Ectodermal cell (in vitro differentiated cells): Measurements from ENCODE around the gene TBXA2R.

Experiments used
- H3K27ac ChIP-seq: 2 replicates; pipeline ENCODE4 v1.7.0; 2013; ENCODE audit warnings: mild to moderate bottlenecking, low read depth, low read length; ENCODE audit not compliant: insufficient read depth, poor library complexity, severe bottlenecking
- H3K27me3 ChIP-seq: 2 replicates; pipeline ENCODE4 v1.7.0; 2013; ENCODE audit warnings: mild to moderate bottlenecking, low read length; ENCODE audit not compliant: insufficient read depth, control insufficient read depth, poor library complexity, severe bottlenecking
- H3K36me3 ChIP-seq: one replicate; pipeline ENCODE4 v1.7.0; 2013; ENCODE audit warnings: low read length; ENCODE audit not compliant: control insufficient read depth, insufficient read depth
- H3K4me1 ChIP-seq: one replicate; pipeline ENCODE4 v1.7.0; 2013; ENCODE audit warnings: low read length; ENCODE audit not compliant: control insufficient read depth, insufficient read depth
- H3K4me3 ChIP-seq: 2 replicates; pipeline ENCODE4 v1.7.0; 2013; ENCODE audit warnings: low read depth, low read length, control low read depth; ENCODE audit not compliant: insufficient read depth
- H3K9me3 ChIP-seq: 2 replicates; pipeline ENCODE4 v1.7.0; 2013; ENCODE audit warnings: mild to moderate bottlenecking, low read length, moderate library complexity; ENCODE audit not compliant: control insufficient read depth
- WGBS, 2 experiments: methylation state at CpG; one replicate each; pipeline ENCODE4 v1.1.7; 2013; ENCODE audit warnings: missing lambda C conversion rate in 2 of 2; 5-methylcytosine and 5-hydroxymethylcytosine counted together

Gene TBXA2R

GRCh38 chr19:3578390-3578789, 28.3 kb downstream of the TBXA2R start:
- H3K27ac ChIP-seq: no peak overlapping the region
- peaks cover 38% of the 10 kb centered on the region for H3K27me3 ChIP-seq
- H3K9me3 ChIP-seq: no peaks in the 10 kb centered on the region
- 82 to 83% methylated on average over 17 of the region's 17 CpGs for WGBS, 2 experiments
- H3K4me3 ChIP-seq: no peak overlapping the region
- H3K36me3 ChIP-seq: no peaks in the 10 kb centered on the region
- H3K4me1 ChIP-seq: peaks cover 9% of the 10 kb centered on the region

- Histone ChIP-seq H3K9me3 (no peaks in the 10 kb centered on the region), H3K27ac (no peak overlapping the region), H3K27me3 (peaks cover 34% of the 10 kb centered on the region), H3K4me1 (peaks cover 9% of the 10 kb centered on the region), H3K4me3 (no peak overlapping the region), H3K36me3 (no peaks in the 10 kb centered on the region)
- WGBS, 2 experiments: 50% methylated on average over 60 of the region's 60 CpGs
Observed at GRCh38 chr19:3577723-3578344, 28.8 kb downstream of the TBXA2R start.

- H3K27me3 ChIP-seq: peaks cover 32% of the 10 kb centered on the region
- H3K4me3 ChIP-seq: peak overlapping the region; percentile 47
- no peaks in the 10 kb centered on the region for H3K9me3 ChIP-seq
- H3K4me1 ChIP-seq: peaks cover 9% of the 10 kb centered on the region
- H3K36me3 ChIP-seq: no peaks in the 10 kb centered on the region
- no peak overlapping the region for H3K27ac ChIP-seq
- 2 to 3% methylated on average over 66 to 72 of the region's 78 CpGs for WGBS, 2 experiments
Observed at GRCh38 chr19:3576696-3577443, 29.8 kb downstream of the TBXA2R start.

- Histone ChIP-seq H3K27me3 (peaks cover 30% of the 10 kb centered on the region), H3K4me3 (peak overlapping the region; percentile 47)
- WGBS, 2 experiments: 66 to 67% methylated on average over 29 of the region's 29 CpGs
Observed at GRCh38 chr19:3575949-3576673, 30.6 kb downstream of the TBXA2R start.

GRCh38 chr19:3575260-3575741, 31.4 kb downstream of the TBXA2R start:
- no peaks in the 10 kb centered on the region for H3K9me3 ChIP-seq
- H3K27ac ChIP-seq: no peak overlapping the region
- peaks cover 30% of the 10 kb centered on the region for H3K27me3 ChIP-seq
- peaks cover 9% of the 10 kb centered on the region for H3K4me1 ChIP-seq
- no peaks in the 10 kb centered on the region for H3K36me3 ChIP-seq
- H3K4me3 ChIP-seq: no peak overlapping the region
- WGBS, 2 experiments: 89% methylated on average over 19 of the region's 19 CpGs

More at GRCh38 chr19:3575949-3576673, 30.6 kb downstream of the TBXA2R start:
- H3K36me3 ChIP-seq: no peaks in the 10 kb centered on the region
- peaks cover 9% of the 10 kb centered on the region for H3K4me1 ChIP-seq
- H3K27ac ChIP-seq: no peak overlapping the region
- H3K9me3 ChIP-seq: no peaks in the 10 kb centered on the region

- Histone ChIP-seq H3K9me3 (no peaks in the 10 kb centered on the region), H3K36me3 (no peaks in the 10 kb centered on the region), H3K4me1 (peaks cover 9% of the 10 kb centered on the region), H3K27me3 (peaks cover 30% of the 10 kb centered on the region), H3K27ac (no peak overlapping the region), H3K4me3 (peak overlapping the region; percentile 74)
- WGBS, 2 experiments: 52 to 53% methylated on average over 55 of the region's 55 CpGs
Observed at GRCh38 chr19:3573858-3574637, 32.6 kb downstream of the TBXA2R start.

GRCh38 chr19:3573162-3573857, 33.4 kb downstream of the TBXA2R start:
- H3K27me3 ChIP-seq: peaks cover 29% of the 10 kb centered on the region
- H3K9me3 ChIP-seq: no peaks in the 10 kb centered on the region
- no peak overlapping the region for H3K27ac ChIP-seq
- WGBS, 2 experiments: 1% methylated on average over 60 of the region's 60 CpGs
- peaks cover 9% of the 10 kb centered on the region for H3K4me1 ChIP-seq
- H3K4me3 ChIP-seq: peak overlapping the region; percentile 74
- H3K36me3 ChIP-seq: no peaks in the 10 kb centered on the region

GRCh38 chr19:3572855-3573161, 33.9 kb downstream of the TBXA2R start, which contains the start of gene HMG20B:
Gene HMG20B, plus strand, starts transcription at chr19:3572944. Its CDS starts 366 bp downstream, at chr19:3573310.
- whole genome bisulfite sequencing, 2 experiments: 0 to 1% methylated on average over 30 of the region's 30 CpGs
- Histone ChIP-seq H3K27ac (no peak within 1 kb of the TSS), H3K4me3 (peak within 1 kb of the TSS; percentile 74), H3K4me1 (peaks cover 9% of the 10 kb centered on the region), H3K27me3 (peaks cover 24% of the 10 kb centered on the region), H3K36me3 (no peaks in the 10 kb centered on the region), H3K9me3 (no peaks in the 10 kb centered on the region)

- Histone ChIP-seq H3K27ac (no peak overlapping the region), H3K4me1 (peaks cover 9% of the 10 kb centered on the region)
- WGBS, 2 experiments: 6% methylated on average over 48 of the region's 48 CpGs
Observed at GRCh38 chr19:3572132-3572854, 34.4 kb downstream of the TBXA2R start.

More at GRCh38 chr19:3572132-3572854, 34.4 kb downstream of the TBXA2R start:
- H3K9me3 ChIP-seq: no peaks in the 10 kb centered on the region
- H3K36me3 ChIP-seq: no peaks in the 10 kb centered on the region
- H3K4me3 ChIP-seq: peak overlapping the region; percentile 74
- peaks cover 18% of the 10 kb centered on the region for H3K27me3 ChIP-seq
